GM10847 (cell line): ENCODE results near the gene MALRD1.

Source experiments
- POLR2A ChIP-seq: IDR thresholded peaks from 2 replicates; pipeline ENCODE4 v1.6.1; 2011; ENCODE audit not compliant: insufficient read length; ENCODE audit errors: extremely low read depth

Gene MALRD1

GRCh38 chr10:19580691-19581090, 532.1 kb downstream of the MALRD1 start:
- TF ChIP-seq POLR2A = no peak

GRCh38 chr10:19588608-19589007, 540.0 kb downstream of the MALRD1 start:
- TF ChIP-seq POLR2A = no peak

DNA sequence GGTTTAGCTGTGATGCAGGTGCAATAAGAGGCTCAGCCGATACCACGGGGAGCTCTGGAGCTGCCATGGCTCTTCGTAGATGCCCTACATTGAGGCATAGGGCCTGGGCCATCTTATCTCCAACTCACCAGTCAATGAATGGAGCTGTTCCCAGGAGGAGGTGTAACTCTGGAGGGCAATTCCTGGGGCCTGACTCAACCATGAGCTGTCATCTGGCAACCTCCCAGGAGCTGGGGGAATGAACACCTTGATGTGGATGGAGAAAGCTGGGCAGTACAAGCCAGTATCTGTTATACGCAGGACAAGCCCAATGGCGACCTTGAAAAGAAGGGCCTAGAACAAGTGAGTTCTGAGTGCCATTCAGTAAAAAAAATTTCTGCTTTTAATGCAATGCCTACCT, 543.7 kb downstream of the MALRD1 start:
- TF ChIP-seq POLR2A = no peak

- no peak for TF ChIP-seq POLR2A
These were observed 546.7 kb downstream of the MALRD1 start for GRCh38 chr10:19595212-19595845.

DNA sequence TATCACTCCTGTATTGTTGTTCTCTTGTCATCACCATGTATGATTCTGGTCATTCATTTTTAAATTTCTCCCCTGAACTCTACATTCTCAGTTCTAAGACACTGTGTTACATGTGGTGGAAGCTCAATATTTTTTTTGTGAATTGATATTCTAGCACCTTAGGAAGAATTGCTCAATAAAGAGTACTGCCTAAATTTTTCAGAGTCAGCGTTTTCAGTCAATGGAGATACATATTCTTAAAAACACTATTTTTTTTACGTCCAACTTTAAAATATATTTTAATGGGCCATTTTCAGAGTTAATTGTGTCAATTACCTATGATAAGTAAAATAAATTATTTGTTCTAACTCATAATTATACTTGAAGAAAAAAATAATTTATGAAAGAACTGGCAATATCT, 557.2 kb downstream of the MALRD1 start:
- no peak for TF ChIP-seq POLR2A

DNA sequence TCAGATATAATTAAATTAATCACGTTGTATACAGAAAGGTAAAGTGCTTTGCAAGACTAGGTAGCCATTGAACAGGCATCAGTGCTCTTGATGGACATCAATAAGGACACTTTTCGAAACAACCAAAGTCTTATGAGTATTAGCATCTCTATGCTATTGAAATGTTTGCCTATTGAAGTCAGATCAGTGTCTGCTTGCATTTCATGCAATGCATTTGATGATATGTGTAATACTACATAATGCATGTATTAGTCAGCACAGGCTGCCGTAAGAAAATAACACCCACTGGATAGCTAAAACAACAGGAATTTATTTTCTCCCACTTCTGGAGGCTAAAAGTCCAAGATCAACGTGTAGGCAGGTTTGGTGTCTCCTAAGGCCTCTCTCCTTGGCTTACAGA, 558.4 kb downstream of the MALRD1 start:
- no peak for TF ChIP-seq POLR2A

GRCh38 chr10:19611775-19612174, 563.2 kb downstream of the MALRD1 start:
- TF ChIP-seq POLR2A = no peak

DNA sequence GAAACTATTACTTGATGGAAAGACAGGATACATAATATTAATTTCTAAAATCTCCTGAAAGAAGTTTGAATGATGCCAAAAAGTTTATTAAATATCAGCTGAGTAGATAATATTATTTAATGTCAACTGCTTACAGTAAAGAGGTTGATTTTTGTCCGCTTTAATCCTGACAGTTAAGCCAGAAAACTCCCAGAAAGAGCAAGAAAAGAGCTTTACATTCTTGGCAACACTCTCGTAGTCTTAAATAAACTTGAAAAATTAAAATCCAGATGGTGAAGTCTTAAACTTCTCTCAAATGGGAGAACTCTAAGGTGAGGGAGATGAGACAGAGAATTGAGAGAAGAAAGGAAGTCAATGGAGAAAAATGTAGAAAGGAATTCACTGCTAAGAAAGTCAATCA, 568.4 kb downstream of the MALRD1 start:
- no peak for TF ChIP-seq POLR2A

DNA sequence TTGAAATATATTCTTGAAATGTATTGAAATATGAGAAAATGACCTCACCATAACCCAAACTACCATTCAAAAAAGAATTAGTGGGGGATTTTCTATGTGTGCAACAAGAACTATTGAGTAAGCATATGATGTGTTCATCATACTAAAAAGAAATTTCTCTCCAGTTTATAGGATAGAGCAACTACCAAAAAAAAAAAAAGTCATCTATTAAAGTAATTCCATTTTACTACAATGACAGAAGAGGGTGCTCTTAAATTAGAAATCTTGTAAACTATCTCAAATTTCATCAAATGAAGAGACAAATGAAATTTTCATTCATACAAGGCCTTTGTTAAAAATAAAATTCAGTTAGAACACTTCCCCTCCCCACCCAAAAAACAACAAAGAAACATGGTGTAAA, 572.2 kb downstream of the MALRD1 start:
- TF ChIP-seq POLR2A = no peak

GRCh38 chr10:19623321-19623720, 574.7 kb downstream of the MALRD1 start:
- no peak for TF ChIP-seq POLR2A

DNA sequence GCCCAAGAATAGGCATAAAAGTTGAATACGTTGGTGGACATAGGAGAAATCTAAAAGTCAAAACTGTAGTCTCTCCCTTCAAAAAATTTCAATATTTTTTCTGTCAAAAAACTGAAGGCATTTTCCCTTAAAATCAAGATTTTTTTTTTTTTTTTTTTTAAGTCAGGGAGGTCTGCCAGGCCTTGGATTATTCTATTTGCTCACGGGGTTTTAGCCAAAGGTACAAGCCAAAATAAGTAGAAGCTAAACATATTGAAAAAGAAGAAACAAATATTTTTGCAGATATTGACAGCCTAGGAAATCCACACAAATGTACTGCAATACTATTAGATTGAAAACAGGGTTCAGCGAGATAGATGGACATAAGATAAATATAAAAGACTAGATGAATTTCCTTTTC, 577.6 kb downstream of the MALRD1 start:
- TF ChIP-seq POLR2A = no peak

- TF ChIP-seq POLR2A = no peak
These were observed 580.4 kb downstream of the MALRD1 start for GRCh38 chr10:19628767-19629560.

GRCh38 chr10:19629567-19629966, 581.0 kb downstream of the MALRD1 start:
- TF ChIP-seq POLR2A = no peak

DNA sequence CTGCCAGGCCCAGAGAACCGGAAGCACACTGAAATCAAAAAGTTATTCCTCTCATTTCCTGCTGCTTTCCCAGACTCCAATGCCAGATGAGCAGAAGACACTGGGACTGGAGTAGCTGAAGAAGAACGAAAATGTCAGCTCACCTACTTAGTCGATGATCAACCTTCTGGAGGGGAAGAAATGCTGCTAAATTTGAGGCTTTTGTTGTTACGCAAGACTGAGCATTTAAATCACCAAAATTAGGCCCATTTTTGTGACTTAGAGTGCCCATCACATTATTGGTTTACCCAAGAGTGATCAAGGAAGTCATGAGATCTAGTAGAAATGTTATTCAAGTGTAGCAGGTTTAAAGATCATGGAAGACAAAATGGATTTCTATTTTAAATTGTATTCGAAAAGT, 585.6 kb downstream of the MALRD1 start:
- no peak for TF ChIP-seq POLR2A

DNA sequence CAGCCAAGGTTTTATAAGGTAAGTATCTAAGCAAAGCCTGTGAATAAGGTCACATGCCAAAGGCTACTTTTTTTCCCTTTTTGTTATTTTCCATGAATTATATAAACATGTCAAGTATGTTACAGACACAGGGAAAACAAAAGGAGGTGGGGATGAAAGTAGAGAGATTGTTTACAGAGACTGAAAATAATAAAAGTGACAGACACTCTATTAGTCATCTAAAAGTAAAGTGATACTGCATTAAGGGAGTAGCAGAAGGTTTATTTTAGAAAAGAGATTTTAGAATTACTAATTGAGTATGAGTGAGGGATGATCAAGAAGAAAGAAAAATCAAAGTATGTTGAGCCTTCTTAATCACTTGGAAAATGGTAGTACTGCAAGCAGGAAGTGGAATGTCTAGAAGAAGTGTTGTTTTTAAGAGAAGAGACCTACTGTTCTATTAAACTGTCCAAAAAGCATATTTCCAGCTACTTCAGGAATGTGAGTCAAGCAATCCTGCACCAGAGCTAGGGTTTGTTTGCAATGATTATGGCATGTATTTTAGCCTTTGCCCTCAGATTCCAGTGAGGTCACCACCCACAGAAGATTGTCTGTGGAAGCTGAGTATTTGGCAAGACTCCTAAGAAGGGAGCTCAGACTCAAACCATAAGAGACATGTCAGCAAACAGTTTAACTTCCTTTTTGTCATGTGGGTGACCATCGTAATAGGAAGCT, 589.7 kb downstream of the MALRD1 start:
- TF ChIP-seq POLR2A = no peak

GRCh38 chr10:19638896-19639233, 590.3 kb downstream of the MALRD1 start:
- no peak for TF ChIP-seq POLR2A
